GM10248 (cell line): Measurements from ENCODE around the gene NARS2.
"Not testable (repeated sequence)": the region's sequence is repeated elsewhere in the genome, so short reads cannot be mapped to it uniquely, and the experiment has no call there.

Source experiments
- CTCF ChIA-PET: fragments of 300-600 bp; sonication (Branson Sonifier 250); formaldehyde crosslinking; extraction: SDS; loops from one replicate; lab custom pipeline; 2021; ENCODE audit warnings: antibody characterized with exemption; lab: Yijun Ruan, JAX
- POLR2A ChIA-PET: fragments of 350-650 bp; sonication (Branson Sonifier 250); formaldehyde crosslinking; extraction: SDS; loops from one replicate; lab custom pipeline; 2020; ENCODE audit warnings: antibody characterized with exemption; lab: Yijun Ruan, JAX
- DNase-seq: peaks from one replicate; pipeline ENCODE4 v3.0.0; 2012; ENCODE audit errors: extremely low spot score
- TF ChIP-seq, protein P1 (sequence below): IDR thresholded peaks from 2 replicates; pipeline ENCODE4 v1.5.1; 2012; ENCODE audit warnings: mild to moderate bottlenecking, low read depth; ENCODE audit errors: extremely low read depth, missing control alignments, control extremely low read depth

Gene NARS2

DNA sequence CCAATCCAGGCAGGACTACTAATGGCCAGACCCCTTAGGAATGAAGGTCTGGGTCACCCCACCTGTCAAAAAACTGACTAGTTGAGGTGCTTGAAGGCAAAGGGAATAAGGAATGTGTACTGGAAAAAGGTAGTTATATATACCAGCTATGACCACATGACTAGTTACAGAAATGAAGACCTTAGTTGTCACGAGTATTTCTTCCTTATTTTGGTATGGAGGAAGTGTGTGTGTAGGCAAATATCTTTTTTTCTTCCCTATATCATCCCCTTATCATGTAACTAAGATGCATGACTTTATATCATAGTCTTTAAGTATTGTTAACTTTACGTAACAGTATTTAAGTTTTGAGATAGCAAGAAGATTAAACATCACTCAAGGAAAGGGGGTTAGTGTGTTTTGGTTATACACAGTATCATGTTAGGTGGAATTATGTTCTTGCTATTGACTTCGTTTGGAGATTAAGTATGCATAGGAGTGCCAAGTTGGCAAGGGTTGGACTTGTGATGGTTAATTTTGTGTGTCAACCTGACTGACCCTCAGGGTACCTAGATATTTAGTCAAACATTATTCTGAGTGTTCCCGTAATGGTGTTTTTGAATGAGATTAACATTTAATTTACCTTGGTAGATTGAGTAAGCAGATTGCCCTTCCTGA lies 38.2 kb upstream of the NARS2 start:
- CTCF ChIA-PET, result no interaction called here
- TF ChIP-seq, protein P1, sequence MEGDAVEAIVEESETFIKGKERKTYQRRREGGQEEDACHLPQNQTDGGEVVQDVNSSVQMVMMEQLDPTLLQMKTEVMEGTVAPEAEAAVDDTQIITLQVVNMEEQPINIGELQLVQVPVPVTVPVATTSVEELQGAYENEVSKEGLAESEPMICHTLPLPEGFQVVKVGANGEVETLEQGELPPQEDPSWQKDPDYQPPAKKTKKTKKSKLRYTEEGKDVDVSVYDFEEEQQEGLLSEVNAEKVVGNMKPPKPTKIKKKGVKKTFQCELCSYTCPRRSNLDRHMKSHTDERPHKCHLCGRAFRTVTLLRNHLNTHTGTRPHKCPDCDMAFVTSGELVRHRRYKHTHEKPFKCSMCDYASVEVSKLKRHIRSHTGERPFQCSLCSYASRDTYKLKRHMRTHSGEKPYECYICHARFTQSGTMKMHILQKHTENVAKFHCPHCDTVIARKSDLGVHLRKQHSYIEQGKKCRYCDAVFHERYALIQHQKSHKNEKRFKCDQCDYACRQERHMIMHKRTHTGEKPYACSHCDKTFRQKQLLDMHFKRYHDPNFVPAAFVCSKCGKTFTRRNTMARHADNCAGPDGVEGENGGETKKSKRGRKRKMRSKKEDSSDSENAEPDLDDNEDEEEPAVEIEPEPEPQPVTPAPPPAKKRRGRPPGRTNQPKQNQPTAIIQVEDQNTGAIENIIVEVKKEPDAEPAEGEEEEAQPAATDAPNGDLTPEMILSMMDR, result no peak
- DNase-seq, result no peak
- POLR2A ChIA-PET, result no interaction called here

DNA sequence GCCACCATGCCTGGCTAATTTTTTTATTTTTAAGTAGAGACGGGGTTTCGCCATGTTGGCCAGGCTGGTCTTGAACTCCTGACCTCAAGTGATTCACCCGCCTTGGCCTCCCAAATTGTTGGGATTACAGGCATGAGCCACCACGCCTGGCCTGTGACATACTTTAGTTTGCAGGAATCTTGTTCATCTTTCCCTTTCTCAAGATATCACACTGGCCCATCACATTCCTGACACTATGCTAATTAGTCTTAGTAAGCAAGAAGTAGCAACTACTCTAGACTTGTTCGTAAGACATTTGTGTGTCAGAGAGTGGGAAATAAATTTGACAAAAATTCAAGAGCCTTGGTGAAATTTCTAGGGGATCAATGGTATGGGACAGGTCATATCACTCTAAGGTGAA lies 34.7 kb upstream of the NARS2 start:
- POLR2A ChIA-PET, DNase-seq, CTCF ChIA-PET: not testable (repeated sequence)

DNA sequence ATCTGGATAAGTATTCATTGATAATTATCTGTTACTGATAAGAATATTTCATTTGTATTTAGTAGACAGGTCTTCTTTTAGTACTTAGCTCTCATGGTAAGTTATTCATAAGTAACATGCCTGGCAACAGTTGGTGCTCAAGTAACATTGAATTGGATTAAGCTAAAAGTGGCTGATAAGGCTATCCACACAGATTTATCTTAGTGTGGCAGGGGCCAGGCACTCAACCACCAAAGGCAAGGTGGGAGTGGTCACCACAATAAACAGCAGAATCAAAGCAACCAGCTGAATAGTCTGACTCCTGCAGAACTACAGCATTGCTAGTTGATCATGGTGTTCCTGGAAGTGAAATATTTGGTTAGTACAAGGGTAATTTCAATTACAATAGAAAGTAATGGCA lies 33.0 kb upstream of the NARS2 start:
- TF ChIP-seq, protein P1, result no peak
- ChIA-PET CTCF (no interaction called here), POLR2A (no interaction called here)
- no peak for DNase-seq

DNA sequence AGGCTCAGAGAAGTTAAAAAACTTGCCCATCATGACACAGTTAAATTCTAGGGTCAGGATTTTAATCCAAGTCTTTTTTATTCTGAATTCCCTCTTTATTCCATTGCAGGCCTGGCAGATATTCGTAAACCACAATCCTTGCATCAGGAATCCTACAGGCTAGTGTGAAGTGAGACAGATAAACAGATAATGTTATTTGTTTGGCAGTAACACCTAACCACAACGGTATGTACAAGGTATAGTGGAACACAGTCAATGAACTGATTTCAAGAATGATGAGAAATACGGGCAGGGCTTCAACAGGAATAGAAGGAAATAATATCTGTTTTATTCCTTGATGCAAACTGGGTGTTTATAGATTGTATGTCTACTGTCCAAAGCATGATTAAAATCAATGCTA lies 32.0 kb upstream of the NARS2 start:
- ChIA-PET POLR2A (no interaction called here), CTCF (no interaction called here)
- DNase-seq, result no peak
- TF ChIP-seq, protein P1, result no peak

DNA sequence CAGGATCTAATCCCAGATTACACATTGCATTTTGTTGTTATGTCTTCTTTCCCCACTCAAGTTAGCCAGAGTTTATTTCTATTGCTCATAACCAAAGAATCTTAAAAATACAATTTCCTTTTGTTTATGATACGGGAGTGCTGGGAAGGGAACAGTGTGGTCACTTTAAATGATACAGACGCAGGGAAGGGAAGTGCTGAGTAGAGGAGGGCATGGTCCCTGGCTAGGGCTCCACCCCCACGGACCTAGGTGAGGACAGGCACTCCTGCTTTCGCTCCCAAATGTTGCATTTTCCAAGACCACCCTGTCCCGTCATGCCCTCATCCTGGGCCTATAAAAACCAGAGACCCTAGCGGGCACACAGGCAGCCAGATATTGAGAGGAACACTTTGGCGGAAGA lies 30.6 kb upstream of the NARS2 start:
- TF ChIP-seq, protein P1, result no peak
- ChIA-PET CTCF (no interaction called here), POLR2A (no interaction called here)
- no peak for DNase-seq

DNA sequence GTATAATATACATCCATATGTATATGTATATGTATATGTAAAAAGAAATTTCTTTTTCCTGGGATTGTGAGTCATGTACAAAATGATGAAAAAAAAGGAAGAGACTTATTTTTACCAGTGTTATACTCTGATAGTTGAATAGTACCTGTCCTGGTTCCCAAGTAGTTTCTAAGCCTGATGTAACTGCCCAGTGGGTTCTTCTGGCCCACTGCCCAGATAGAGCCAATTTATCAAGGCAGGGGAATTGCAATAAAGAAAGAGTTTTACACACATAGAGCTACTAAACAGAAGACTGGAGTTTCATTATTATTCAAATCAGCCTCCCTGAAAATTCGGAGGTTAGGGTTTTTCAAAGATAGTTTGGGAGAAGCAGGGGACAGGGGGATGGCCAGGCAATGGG lies 29.1 kb upstream of the NARS2 start:
- DNase-seq, result no peak
- ChIA-PET CTCF (interaction anchor here (1.5 kb wide), 1 partner anchor 41 kb away, joined by 4 read pairs; no protein-coding TSS in a partner anchor), POLR2A (no interaction called here)
- TF ChIP-seq, protein P1, result no peak

DNA sequence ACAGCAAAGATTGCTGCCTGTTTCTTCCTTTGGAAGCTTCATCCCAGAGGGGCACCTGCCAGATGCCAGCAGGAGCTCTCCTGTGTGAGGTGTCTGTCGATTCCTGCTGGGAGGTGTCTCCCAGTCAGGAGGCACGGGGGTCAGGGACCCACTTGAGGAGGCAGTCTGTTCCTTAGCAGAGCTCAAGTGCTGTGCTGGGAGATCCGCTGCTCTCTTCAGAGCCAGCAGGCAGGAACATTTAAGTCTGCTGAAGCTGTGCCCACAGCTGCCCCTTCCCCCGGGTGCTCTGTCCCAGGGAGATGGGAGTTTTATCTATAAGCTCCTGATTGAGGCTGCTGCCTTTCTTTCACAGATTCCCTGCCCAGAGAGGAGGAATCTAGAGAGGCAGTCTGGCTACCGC lies 28.1 kb upstream of the NARS2 start:
- POLR2A ChIA-PET, DNase-seq, CTCF ChIA-PET: not testable (repeated sequence)

DNA sequence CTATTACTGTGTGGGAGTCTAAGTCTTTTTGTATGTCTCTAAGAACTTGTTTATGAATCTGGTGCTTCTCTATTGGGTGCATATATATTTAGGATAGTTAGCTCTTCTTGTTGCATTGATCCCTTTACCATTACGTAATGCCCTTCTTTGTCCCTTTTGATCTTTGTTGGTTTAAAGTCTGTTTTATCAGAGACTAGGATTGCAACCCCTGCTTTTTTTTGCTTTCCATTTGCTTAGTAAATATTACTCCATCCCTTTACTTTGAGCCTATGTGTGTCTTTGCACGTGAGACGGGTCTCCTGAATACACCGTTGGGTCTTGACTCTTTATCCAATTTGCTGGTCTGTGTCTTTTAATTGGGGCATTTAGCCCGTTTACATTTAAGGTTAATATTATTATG lies 26.4 kb upstream of the NARS2 start:
- CTCF ChIA-PET, POLR2A ChIA-PET, DNase-seq: not testable (repeated sequence)

DNA sequence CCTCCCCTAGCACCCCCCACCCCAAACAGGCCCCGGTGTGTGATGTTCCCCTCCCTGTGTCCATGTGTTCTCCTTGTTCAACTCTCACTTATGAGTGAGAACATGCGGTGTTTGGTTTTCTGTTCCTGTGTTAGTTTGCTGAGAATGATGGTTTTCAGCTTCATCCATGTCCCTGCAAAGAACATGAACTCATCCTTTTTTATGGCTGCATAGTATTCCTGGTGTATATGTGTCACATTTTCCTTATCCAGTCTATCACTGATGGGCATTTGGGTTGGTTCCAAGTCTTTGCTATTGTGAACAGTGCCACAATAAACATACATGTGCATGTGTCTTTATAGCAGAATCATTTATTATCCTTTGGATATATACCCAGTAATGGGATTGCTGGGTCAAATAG lies 22.9 kb upstream of the NARS2 start:
- POLR2A ChIA-PET, CTCF ChIA-PET: not testable (repeated sequence)

More for the DNA sequence above, 22.9 kb upstream of the NARS2 start:
- DNase-seq, result not testable (repeated sequence)
